Posterior vena cava (tissue), 2 donors: ENCODE data around the gene GPX7. TPM values are rescaled to one million over a fixed set of nuclear protein-coding genes. Genes with fewer than 3 reads are reported as not detected.
"Not testable (repeated sequence)": the region's sequence is repeated elsewhere in the genome, so short reads cannot be mapped to it uniquely, and the experiment has no call there.

ENCODE experiments used
- DNase-seq: peaks from one replicate; pipeline ENCODE4 v3.0.0-alpha.2; 2020; ENCODE audit warnings: low spot score
- intact Hi-C, 2 donors: fragments of 100-400 bp; cut with DNase I; formaldehyde crosslinking; loops; one replicate each; pipeline versions ENCODE4 v1.14.1 to v1.14.2; 2022 to 2023
- long read RNA-seq, 2 donors: library from polyadenylated mRNA; unstranded; transcript quantifications; one replicate each; pipeline ENCODE4 v2.0.0, GENCODE V29; 2020 to 2021
- total RNA-seq, 2 donors: library from RNA; stranded (reverse); fragmentation: NEBNext Ultra II Directional; extraction: Animal tissue kit (Norgen Biotek cat#: 25700); gene quantifications; one replicate each; pipeline ENCODE4 v1.2.1, GENCODE V29; 2021
- donor health status: DM: yes; HTN: yes; CAD: no.
- donor health status: DM: yes; HTN: yes; CAD: no.

GPX7 gene
- total RNA-seq, result 10 to 100 TPM in 1 of 2 donors, 1 to 10 TPM in 1; 8.1 to 12.1 TPM
- long read RNA-seq, donor 1, partial matches to known transcripts, result 0 of 2 reads
- long read RNA-seq, donor 1, other reads (novel, unspliced or antisense), result 0 of 2 reads
- long read RNA-seq, donor 2, transcript GPX7-201 (3 exons, 1,228 nt), result major isoform, 30 of 35 reads
- long read RNA-seq, donor 2, partial matches to known transcripts, result 0 of 35 reads
- long read RNA-seq, donor 2, other reads (novel, unspliced or antisense), result 4 of 35 reads

DNA sequence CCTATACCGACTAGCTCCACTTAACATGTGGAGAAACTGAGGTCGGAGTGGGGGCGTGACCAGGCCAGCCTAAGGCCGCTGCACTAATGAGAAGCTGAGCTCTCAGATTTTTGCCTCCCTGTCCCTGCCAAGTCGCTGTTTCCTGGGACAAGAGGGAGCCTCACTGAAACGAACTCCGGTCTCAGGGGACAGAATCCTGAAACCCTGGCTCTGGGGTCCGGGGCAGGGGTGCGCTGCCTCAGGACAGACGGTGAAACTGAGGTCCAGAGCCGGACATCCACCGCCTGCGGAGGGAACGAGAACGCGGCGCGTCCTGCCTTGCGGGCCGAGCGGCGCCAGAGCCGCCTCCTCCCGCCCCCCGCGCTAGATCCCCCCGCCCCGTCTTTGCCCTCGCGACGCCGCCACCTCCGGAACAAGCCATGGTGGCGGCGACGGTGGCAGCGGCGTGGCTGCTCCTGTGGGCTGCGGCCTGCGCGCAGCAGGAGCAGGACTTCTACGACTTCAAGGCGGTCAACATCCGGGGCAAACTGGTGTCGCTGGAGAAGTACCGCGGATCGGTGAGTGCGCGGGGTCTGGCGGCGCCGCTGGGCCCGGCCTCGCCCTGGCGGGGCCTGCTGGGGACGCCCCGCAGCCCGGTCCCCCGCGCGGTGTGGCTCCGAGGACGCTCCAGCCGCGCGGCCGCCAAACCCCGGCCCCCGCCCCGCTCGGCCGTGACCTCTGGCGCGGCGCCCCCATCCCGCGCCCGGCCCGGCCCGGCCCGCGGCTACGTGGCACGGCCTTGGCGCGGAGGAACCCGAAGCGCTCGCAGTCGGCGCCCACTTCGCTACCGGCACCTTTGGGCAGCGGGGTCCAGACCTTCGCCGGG, at the start of gene GPX7:
TSS of gene GPX7 (plus strand) at position 381 of the 865 bp plus-strand sequence. CDS start at position 420, 39 bp downstream.
- DNase-seq, result peak; percentile 85
- intact Hi-C loops, result loop anchor here in 1 of 2 donors (2.0 kb wide), 1 partner anchor 47 kb away; no protein-coding TSS in a partner anchor

DNA sequence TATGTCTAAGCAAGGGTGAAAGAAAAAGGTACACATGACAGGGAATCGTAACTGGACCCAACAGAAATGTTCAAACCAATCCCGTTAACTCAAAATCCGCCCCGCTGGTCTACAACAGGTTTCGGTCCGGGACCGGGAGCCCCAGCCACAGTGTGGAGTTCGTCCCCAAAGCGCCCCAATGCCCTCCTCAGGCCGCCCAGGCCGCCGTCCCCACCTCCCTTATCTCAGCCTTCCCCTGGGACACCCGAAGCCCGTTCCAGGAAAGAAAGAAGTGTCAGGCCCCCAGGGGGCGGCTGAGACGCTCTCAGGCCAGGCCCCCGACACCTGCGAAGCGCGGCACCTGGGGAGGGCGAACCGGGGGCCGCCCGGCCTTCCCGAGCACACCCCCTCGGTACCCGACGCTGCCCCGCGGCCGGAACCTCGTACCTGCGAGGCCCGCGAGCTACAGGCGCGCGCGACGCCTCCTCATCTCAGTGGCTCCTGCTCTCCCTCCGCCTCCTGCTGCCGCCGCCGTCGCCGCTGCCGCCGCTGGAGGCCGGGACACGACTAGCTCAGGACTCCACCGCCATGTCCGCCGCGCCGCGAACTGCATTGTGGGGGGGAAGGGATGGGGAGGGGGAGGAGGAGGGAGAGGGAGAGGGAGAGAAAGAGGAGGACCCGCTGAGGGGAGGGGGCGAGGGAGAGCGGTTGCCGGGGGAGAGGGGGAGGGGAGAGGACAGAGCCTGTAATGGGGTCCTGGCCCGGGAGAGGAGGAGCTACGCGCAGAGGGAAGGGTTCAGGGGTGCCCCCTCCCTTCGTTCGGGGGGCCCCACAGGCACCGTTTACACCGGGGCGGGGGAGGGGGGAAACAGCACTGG, 49.4 kb upstream of the GPX7 start, which contains the start of gene TUT4:
TSS of gene TUT4 (minus strand) at position 588 of the 857 bp plus-strand sequence. CDS start 26,812 bp downstream, outside the sequence.
- peak; percentile 92 for DNase-seq
- intact Hi-C loops, result no loop called here

DNA sequence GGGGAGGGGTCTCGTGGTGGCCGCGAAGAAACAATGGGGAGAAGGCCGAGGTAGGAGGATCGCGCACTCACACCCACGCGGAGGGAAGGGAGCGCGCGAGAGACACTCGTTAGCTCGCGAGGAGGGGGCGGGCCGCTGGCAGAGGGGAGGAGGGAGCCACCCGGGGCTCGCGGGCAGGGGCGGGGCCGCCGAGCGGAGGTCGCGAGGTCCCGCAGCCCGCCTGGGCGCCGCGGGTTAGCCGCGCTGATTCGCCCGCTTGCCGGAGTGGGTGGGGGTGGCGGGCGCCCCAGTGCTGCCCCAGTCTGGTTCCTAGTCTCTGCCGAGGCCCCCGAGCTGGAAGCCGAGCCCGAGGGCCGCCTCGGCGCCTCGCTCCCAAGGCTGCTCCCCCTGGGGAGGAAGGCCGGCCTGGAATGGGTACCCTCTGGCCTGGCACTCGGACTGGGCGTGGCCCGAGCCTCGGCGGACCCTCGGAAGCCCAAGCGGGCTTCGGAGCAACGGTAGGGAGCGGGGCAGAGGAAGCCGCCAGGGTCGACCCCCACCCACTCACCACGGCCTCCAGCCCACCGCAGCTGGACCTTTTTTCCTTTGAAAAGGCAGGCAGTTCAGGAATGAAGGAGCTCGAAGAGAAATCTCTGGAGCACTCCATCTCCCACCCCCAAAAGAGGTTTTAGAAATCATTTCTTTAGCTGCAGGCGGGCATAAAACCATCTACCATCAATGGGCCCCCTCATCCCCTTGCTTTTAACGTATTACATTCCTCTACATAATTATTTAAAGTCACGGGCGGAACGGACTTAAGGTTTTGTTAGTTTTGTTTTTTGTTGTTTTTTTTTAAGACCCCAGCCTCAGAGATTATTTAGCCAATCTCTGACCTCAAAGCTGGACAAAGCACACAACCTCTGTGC, 48.6 kb upstream of the GPX7 start:
- intact Hi-C loops, result loop anchor here in 1 of 2 donors (2.0 kb wide), 1 partner anchor 49 kb away; the partner anchor contains the start of gene GPX7

DNA sequence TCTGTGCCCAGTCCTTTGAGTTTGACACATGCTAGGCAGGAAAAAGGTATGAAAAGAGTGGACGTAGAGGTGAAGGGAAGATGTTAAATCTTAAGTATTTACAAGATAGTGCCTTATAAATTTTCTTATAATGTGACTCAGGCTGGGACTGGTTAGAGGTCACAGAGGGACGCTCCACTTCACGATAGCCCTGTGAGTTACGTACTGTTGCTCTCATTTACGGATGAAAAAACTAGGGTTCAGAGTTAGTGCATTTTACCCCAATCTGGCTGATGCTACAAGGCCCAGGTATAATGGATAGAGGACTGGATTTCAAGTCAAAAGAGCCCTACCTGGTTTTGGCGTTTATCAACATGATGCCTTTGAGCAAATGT, 47.9 kb upstream of the GPX7 start:
- DNase-seq, result no peak
- intact Hi-C loops, result loop anchor here in 1 of 2 donors (2.0 kb wide), 1 partner anchor 49 kb away; the partner anchor contains the start of gene GPX7

More for the DNA sequence above, 48.6 kb upstream of the GPX7 start:
- DNase-seq, result peak; percentile 94

DNA sequence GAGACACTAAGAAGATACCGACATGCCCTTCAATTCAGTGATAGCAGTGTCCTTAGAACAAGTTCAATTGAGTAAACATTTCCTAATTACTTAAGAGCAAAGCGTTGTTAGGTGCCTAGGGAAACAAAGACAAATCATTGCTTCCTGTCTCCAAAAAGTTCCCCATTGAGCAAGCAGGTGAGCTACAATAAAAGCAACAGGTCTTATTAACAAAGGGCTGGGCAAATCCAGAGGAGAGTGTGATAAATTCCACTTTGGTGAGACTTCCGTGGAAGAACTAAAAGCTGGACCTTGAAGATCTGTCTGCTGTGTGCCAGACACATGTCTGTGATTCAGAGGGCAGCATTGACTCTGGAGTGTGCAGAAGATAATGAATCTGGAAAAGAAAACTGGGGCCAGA, 47.4 kb upstream of the GPX7 start:
- intact Hi-C loops, result loop anchor here in 1 of 2 donors (2.0 kb wide), 1 partner anchor 48 kb away; the partner anchor contains the start of gene GPX7
- DNase-seq, result no peak

DNA sequence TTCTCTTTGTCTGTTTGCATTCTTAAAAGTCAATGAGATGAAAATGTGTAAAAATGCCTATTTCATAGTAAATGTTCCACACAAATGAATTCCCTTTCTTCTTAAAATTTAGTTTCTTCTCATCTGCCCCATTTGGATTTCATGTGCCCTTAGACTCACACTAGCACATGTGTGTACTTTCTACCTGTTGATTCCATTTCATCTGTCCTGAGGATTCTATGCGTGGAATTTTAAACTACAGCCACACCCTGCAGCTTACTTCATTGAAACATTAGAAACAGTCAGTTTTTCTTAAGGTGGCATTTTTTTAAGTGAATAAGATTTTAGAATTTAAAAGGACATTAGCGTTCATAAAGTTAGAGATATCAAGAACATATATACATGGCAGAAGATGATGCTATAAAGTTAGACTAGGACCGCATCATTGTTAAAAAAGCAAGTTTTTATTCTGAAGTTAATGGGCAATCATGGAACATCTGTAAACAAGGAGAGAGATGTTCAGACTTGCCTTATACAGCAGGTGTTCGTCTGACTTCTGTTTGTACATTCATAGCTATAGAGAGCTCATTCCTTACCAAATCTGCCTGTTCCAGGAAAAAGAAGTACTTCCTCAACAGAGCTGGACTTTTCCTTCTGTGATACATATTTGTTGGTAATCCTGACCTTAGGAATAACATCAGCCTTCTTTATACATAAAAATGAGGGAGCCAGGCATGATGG, 45.4 kb upstream of the GPX7 start:
- DNase-seq, result no peak
- intact Hi-C loops, result no loop called here

DNA sequence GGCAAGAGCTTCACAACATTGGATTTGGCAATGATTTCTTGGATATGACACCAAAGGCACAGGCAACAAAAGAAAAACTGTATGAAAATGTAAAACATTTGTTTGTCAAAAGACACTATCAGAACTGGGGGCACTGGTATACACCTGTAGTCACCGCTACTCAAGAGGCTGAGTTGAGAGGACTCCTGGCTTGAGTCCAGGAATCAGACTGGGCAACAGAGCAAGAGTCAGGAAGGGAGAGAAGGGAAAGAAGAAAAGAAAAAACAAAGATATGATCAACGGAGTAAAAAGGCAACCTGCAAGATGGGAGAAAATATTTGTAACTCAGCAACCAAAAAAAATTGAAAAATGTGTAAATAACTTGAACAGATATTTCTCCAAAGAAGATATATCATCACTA, 43.2 kb upstream of the GPX7 start:
- intact Hi-C loops, result no loop called here
- no peak for DNase-seq

DNA sequence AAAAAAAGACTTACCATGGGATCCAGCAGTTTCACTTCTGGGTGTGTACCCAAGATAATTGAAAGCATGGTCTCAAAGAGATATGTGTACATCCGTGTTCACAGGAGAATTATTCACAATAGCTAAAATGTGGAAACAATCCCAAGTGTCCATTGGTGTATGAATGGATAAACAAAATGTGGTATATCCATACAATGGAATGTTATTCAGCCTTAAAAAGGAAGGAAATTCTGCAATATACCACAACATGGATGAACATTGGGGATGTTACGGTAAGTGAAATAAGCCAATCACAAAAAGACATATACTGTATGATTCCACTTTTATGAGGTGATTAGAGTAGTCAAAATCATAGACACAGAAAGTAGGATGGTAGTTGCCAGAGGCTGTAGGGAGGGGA, 42.3 kb upstream of the GPX7 start:
- no peak for DNase-seq
- intact Hi-C loops, result no loop called here

DNA sequence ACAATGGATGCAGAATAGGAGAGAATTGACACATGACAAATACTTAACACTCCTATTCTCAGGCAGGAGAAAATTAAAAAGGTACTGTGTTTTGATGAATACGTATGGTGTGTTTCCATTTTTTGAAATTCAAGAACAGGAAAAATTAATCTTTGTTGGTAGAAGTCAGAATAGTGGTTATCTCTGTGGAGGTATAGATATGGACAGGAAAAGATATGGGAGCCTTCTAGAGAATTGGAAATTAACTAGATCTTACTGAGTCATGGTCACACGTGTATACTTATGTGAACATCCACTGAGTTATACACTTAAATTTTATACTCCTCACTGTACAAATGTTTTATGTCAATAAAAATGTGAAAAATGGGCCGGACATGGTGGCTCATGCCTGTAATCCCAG, 39.4 kb upstream of the GPX7 start:
- DNase-seq, result no peak
- intact Hi-C loops, result no loop called here

DNA sequence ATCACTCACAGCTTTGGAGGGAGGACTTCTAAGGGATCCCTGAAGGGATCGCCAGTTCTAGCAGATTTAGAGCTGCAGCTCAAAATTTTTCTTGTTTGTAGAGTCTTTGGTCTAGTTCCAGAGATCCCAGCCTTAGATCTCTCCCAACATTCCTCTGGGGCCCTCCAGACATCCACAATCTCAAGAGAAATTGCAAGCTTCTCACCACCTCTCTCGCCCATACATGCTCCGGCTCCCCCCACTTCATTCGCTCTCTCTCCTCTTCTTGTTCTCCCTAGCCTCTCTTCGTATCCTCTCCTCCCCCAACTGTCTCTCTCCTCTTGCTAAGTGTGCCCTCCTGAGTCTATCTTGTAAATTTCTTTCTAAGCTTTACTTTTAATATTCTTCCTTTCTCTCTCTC, 34.2 kb upstream of the GPX7 start:
- no peak for DNase-seq
- intact Hi-C loops, result no loop called here

DNA sequence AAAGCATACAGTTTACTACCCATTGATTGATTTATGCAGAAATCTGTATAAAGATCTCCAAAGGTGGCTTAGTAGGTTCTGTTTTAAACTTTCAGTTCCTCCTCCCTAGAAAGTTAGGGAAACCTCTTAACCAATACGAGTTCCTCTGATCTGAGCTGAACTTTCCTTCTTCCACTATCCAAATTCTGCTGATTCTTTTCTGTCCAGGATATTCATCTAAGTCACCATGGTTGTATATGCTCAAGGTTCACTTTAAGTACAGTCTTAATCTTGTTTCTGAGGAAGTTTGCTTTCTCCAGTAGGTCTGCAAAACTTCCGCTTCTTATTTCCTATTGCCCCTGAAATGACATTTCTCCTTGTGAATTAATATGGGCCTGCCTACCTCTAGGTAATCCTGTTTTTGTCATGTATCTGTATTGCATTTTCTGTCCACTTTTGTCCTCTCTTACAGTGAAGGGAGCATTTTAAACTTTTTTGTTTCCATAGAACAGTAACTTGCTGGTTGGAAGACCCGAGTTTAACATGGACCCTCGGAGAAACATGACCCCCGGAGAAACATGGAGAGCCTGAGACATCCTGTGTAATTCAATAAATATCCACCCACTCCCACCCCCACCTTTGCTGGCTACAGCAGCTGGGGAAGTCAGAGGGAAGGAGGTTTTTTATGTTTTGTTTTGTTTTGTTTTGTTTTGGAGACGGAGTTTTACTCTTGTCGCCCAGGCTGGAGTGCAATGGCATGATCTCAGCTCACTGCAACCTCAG, 32.5 kb upstream of the GPX7 start:
- intact Hi-C loops, result no loop called here
- DNase-seq, result no peak

DNA sequence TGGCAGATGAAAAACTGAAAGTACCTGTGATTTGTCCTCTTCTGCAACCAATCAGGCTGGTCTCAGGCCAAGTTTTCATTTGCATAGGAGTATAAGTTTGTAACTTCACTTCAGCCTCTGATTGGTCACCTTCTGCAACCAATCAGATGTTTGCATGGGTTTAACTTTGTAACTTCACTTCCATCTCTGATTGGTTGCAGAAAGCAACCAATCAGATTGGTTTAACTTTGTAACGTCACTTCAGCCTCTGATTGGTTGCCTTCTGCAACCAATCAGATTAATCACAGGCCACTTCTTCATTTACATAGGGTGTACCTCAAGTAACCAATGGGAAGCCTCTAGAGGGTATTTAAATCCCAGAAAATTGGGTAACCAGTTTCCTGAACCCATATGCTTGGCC, 30.4 kb upstream of the GPX7 start:
- no peak for DNase-seq
- intact Hi-C loops, result no loop called here

DNA sequence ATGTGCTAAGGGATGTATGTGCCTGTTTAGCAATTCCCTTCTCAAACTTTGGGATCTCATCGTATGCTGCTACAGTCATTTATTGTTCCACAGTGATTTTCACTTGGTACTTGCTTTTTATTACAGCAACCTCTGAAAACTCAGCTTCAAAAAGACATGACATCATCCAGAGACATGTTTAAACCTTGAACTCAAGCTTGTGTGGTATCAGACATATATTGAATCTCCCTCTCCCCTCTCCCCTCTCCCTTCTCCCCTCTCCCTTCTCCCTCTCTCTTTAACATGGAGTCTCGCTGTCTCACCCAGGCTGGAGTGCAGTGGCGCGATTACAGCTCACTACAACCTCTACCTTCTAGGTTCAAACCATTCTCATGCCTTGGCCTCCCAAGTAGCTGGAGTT, 29.8 kb upstream of the GPX7 start:
- intact Hi-C loops, result no loop called here
- no peak for DNase-seq

DNA sequence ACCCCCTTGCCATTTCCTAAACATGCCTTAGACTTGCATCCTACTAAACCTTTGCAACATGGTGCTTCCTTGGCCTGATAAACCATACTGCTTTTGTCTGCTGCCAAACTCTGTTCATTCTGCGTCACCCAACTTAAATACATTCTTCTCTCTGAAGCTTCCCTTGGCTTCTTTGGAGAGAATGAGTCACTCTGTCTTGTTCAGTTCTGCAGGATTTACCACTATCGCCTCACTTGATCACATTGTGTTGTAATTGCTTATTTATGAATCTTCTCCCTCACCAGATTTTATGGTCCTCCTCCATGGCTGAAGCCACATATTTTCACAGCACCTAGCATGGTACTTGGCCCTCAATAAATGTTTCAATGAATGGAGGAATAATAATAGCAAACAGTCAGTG, 27.6 kb upstream of the GPX7 start:
- no peak for DNase-seq
- intact Hi-C loops, result no loop called here

DNA sequence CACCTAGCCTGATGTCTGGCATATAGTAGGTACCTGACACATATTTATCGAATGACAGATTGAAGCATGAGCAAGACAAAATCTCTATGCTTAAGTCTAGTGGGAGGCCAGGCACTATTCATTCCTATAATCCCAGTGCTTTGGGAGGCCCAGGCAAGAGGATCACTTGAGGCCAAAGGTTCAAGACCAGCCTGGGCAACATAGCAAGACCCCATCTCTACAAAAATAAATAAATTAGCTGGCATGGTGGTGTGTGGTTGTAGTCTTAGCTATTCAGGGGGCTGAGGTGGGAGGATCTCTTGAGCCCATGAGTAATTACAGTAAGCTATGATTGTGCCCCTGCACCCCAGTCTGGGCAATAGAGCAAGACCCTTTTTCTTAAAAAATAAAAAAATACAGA, 26.1 kb upstream of the GPX7 start:
- DNase-seq, result no peak
- intact Hi-C loops, result no loop called here

DNA sequence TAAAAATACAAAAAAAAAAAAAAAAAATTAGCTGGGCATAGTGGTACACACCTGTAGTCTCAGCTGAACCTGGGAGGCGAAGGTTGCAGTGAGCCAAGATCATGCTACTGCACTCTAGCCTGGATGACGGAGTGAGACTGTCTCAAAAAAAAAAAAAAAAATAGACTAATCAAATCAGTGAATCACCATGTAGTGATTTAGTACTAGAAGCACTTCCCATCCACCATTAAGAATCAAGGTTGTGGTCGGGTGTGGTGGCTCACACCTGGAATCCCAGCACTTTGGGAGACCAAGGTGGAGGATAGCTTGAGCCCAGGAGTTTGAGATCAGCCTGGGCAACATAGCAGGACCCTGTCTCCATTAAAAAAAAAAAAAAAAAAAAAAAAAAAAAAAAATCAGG, 24.1 kb upstream of the GPX7 start:
- DNase-seq, intact Hi-C loops: not testable (repeated sequence)

DNA sequence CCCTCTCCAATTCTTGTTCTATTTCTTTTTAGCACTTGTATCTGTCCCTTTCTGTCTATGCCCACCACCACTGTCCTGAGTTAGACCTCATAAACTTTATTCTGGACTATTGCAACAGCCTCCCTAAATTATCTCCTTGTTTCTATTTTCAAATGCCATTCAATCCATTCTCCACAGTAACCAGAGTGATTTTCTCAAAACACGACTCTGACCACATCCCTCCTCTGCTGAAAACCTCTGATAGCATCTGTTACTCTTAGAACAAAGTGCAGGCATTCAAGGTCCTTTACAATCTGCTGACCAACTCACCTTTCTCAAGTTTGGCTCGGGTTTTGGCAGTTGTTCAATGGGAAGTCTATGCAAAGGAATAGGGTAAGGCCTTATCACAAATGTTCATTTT, 22.8 kb upstream of the GPX7 start:
- intact Hi-C loops, result no loop called here
- DNase-seq, result no peak
